HG03103 (cell line): Measurements from ENCODE around the gene ANKDD1B.
A peak's percentile ranks its signal among the peaks of the same experiment; 100 is the strongest.

Experiments
- ATAC-seq: cut with Tn5 transposase; IDR thresholded peaks from one replicate; pipeline ENCODE4 v1.9.1; 2021; ENCODE audit warnings: low read depth; ENCODE audit not compliant: unreplicated experiment

Gene ANKDD1B

DNA sequence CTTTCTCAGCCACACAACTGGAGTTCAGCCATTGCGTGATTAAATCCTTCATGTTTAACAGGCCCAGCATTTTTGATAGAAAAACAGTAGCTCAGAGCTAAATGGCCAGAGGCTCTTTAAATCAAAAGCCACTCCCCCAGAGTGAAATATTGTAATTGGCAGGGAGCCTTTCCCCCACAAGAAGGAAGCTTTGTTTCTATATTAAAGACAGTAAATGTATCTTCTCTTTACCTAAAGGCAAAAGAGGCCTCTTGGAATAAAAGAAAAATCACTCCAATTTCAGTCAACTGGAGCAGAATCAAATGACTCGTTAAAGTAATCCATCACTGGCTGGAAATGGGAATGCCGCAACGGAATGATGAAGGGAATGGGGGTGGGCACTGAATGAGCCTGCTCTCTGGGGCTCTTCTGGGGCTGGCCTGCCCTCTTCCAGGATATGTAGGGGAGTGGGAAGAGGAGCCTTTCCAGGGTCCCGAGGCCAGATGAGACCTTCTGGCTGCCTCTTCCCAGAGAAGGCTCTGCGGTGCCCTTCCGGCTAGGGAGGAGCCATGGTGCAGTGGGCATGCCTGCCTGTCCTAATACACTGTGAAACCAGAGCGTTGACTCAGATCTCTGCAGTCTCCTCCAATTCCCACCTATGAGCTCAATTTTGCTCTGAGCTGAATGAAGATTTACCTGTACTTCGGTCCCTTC is 45.2 kb downstream of the ANKDD1B start:
- no peak for ATAC-seq

DNA sequence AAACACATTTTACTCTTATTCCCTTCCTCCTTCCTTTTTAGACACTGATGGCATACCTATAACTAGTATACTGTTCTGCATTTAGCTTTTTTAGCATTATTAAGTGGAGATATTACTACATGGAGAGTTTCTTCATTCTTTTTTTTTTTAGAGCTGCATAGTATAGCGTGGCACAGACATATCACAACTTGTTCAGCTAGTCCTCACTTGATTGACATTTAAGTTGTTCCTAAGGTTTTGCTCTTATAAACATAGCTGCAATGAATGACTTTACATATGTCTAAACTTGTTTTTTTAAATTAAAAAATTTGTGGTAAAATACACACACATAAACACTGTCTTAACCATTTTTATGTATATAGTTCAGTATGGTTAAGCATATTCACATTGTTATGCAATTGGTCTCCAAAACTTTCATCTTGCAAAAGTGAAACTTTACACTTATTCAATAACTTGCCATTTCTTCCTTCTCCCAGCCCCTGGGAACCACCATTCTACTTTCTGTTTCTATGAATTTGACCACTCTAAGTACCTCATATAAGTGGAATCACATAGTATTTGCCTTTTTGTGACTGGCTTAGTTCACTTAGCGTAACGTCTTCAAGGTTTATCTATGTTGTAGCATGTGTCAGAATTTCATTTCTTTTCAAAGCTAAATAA is 48.7 kb downstream of the ANKDD1B start:
- no peak for ATAC-seq

DNA sequence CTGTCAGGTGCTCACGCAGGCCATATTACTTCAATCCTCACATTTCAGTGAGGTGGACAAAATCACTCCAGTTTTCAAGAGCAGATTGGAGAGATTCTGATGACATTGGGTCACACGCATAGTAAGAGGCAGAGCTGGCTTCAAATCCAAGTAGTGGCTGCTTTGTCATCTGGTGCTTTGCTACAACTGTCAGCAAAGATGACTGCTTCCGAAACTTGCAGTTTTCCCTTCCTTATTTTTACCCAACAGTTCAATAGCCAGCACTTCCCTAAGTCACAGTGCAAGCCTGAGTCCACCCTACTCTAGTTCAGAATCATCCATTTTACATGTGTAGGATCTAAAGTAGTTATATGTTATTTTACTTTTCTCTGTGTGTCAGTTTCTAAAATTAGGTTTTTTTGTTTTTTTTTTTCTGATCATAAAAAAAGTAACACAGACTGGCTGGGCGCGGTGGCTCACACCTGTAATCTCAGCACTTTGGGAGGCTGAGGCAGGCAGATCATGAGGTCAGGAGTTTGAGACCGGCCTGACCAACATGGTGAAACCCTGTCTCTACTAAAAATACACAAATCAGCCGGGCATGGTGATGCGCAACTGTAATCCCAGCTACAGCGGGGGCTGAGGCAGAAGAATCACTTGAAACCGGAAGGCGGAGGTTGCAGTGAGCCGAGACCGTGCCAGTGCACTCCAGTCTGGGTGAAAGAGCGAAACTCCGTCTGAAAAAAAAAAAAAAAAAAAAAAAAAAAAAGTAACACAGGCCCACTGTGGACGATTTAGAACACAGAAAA is 49.6 kb downstream of the ANKDD1B start:
- peak; percentile 61 for ATAC-seq

DNA sequence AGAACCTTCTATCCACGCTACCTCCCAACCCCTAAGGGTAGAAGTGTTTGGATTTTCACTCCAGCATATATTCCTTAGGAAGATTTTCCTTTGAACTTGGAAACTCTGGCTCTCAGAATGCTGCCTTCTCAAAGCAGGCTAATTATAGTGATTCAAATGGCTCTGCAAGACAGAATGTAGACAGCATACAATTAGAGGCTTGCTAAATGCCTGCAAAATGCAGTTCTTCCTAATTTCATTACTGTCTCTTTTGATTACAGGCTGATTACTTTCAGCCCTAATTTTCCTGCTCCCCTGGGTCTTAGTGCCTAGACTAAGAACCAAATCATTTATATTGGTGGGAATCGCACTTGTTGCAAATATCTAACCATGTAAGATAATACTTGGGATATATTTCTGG is 50.8 kb downstream of the ANKDD1B start:
- ATAC-seq, result no peak

DNA sequence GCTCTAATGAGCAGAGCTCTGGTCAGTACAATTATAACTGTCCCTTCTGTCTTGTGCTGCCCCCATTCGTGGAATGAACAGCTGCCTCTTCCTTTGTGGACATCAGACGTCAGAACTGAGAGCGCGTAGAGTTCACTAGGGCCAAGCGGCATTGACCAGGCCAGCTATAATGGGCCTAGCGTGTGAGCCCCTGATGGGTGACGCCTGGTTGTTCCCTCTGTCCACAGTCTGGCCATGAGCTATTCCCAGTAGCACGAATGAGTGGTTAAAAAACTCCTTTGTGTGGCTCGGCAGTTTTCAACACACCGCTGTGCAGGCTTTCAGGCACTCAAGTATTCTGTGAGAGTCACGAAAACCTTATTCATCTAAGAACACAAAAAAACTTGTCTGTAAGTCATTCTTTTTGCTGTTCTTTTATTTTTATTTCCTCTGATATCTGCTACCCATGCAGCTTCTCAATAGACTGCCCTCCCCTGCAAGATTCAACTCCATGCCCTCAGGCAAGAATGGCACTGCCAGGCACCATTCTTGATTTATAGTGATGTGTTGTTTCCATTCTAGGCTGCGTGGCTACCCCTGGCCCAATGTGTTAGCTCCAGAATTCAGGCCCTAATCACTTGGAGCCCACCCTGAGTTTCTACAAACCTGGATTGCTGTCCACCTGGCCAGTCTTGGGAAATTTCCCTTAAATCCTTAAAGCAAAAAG is 52.5 kb downstream of the ANKDD1B start:
- ATAC-seq, result no peak

DNA sequence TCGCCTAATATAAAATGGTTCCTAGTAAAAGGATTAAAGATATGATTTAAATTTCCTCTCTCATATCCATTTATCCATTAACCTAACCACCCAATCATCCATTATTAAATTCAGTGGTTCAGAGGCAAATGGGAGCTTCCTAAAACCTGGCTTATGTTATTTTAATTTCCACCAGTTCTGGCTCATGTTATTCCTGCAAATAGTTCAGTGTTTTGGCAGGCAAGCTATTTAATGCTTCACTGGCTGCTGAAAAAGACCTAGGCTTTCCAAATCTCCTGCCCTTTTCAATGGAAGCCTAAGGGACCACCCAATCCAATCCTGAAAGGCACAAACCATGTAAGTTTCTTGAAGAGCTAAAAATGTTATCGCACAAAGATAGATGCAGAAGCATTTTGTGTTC is 53.7 kb downstream of the ANKDD1B start:
- no peak for ATAC-seq

DNA sequence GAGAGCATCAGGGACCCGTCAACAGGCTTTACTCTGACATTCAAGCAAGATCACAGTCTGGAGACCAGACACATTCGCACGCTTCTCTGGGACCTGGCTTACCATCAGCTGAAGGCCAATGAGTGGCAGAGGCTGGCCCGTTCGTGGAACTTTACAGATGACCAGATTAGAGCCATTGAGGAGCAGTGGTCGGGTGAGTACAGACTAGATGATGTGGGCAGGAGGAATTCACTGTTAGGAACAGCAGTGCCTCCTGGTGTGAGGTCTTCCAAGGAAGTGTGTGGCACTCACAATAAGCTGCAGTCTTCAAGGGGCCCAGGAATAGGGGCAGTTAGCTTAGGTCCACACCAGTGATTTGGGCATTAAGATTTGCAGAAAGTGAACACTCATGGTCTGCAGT is 55.5 kb downstream of the ANKDD1B start:
- ATAC-seq, result no peak

DNA sequence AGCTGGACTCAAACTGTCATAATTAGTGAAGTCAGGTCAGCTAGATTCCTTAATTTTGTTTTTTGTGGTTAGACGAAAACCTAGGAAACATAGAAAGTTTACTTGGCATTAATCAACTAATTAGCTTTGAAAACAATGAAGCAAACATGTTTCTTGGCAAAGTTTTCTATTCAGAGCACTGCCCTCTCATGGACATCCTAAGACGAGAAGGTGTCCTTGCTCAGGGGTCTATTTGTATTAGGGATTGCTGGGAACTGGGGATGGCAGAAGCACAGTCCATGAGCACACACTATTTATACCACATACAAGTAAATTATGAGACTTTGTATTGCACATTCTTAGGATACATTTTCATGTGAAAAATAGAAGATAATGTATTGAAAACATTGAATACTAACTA is 56.3 kb downstream of the ANKDD1B start:
- no peak for ATAC-seq

DNA sequence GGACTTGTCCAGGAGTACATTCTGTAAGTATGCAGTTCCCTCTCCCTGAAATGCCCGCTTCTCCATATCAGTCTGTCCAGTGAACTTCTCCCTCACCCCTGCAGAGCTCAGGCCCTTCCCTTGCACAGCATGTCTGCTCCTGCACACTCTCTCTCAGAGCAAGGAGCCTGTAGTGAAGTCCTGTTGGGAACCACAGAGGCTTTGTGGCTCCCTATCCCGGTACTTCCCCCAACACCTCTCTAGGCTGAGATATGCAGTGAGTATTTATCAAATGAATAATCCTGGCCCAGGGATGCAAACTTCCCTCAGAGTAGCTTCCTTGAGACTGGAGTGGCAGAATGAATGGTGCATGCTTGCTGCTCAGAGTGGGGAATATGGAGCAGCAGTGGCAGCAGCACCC is 57.2 kb downstream of the ANKDD1B start:
- peak; percentile 5 for ATAC-seq

DNA sequence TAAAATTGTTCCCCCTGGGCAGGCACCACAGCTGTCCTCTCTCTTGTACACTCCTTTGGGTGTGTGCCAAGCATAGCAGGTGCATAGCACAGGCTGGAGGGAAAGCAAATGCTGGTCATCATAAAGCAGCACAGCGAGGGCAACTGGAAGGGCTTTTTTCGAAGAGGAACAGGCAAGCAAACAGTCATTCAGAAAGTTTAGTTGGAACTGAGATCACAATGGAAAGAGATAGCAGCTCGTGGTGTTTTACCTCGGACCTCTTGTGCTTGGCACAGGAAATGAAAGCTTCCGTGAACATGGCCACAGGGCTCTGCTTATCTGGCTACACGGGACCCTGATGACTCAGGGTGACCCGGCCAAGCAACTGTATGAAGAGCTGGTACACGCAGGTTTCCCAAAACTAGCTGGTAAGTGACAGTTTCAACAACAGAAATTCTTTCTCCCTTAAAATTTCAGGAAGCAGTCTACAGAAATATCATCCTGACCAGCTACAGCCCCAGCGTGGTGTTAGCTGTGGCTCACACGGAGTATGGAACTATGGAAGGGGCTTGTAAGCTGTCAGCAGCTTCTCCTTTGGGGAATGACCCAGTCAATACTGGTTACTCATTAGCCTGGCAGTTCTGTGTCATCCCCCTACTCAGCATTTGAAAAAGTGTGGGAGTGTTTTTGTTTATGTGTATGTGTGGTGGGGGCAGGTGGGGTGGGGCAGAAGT is 57.9 kb downstream of the ANKDD1B start:
- peak; percentile 93 for ATAC-seq

DNA sequence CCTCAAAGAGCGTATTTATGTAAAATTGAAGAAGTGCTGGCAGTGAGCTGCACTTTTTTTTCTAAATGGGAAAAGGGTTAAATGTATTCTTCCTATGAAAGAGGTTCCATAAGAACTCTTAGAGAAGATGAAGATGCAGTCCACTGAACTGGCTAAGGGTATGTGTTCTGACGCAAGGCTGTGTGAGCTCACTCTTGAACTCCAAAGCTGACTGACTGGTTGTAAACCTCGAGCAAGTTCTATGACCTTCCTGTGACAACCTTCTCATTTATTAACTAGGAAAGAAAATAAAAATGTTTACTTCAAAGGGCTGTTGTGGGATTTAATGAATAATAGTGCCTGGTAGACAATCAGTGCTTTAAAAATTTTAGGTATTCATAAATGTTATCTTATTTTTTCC is 59.3 kb downstream of the ANKDD1B start:
- no peak for ATAC-seq

DNA sequence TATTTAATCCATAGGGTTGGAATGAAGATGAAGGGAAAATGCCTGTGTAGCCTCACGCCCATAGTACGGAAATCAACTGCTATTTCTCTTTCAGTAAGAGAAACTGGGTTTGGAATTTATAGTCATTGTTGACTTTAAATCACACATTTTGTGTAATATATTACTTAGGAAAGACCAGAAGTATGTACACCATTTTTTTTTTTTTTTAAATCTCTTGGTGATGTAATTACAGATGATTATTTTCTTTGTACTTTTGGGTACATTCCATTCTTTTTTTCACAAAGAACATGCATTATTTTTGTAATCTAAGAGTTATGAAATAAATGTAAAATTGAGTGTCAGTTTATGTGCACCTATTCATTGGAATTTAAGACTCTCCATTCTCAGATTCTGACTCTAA is 60.3 kb downstream of the ANKDD1B start:
- ATAC-seq, result no peak

DNA sequence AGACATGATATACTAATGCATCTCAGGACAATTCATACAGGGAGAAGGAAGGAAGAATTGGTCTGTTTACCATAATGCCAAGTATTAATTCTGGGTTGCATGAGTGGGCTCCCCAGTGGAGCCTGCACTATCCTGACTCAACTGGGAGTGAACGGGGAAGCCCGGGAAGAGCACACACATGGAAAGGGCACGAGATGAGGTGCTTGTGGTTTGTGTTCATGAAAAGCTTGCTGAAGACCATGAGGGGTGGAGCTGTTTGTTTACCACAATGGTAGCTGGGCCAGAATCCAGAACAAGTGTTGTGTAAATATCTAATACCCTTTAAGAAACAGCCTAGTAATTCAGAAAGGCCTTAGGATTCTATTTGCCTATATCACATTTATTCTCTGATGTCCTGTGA is 61.4 kb downstream of the ANKDD1B start:
- ATAC-seq, result no peak

DNA sequence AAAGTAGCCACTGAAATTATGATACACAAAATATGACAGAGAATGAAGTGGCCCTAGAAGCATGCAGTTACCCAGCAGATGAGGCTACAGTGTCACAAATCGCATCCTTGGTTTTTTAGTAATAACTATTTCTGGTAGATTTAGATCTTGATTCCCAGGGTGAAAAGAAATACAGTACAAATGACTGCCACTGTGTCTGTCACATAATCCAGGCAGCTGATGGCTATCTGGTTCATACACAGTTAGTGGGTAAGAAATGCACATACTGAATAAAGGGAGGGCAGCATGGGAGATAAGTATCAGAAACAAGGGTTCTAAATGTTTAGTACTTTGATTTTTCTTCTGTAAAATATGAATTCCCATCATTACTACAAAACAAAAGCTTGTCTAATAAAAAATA is 64.5 kb downstream of the ANKDD1B start:
- ATAC-seq, result no peak

DNA sequence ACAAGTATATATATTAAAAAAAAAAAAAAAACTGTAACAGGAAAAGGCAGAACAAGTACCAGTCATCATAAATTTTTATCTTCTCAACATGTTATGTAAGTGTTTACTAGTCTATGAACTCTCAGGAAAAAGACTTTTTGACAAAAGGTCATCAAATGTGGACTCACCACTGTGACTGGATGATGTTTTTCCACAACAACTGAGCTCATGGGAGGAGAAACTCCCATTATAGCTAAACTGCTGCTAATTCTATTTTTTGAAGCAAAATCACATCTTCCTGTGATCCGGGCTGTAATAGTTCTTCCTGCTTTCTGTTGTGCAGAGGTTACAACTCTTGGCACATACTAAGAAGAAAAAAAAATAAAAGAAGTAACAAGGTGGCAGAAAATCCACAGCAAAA is 66.4 kb downstream of the ANKDD1B start:
- ATAC-seq, result no peak

DNA sequence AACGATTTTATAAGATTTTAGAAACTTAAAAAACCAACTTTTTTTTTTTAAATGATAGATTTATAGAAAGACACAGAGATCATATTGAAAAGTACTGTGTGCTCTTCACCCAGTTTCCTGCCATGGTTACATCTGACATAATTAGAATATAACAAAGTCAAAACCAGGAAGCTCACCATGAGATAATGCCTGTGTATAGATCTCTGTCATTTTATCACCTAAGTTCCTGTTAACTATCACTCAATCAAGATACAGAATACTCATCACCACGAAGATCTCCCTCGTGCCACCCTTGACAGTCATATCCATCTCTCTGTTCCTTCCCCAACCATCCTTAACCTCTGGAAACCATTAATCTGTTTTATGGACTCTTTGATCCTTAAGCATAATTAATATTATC is 66.9 kb downstream of the ANKDD1B start:
- ATAC-seq, result no peak

DNA sequence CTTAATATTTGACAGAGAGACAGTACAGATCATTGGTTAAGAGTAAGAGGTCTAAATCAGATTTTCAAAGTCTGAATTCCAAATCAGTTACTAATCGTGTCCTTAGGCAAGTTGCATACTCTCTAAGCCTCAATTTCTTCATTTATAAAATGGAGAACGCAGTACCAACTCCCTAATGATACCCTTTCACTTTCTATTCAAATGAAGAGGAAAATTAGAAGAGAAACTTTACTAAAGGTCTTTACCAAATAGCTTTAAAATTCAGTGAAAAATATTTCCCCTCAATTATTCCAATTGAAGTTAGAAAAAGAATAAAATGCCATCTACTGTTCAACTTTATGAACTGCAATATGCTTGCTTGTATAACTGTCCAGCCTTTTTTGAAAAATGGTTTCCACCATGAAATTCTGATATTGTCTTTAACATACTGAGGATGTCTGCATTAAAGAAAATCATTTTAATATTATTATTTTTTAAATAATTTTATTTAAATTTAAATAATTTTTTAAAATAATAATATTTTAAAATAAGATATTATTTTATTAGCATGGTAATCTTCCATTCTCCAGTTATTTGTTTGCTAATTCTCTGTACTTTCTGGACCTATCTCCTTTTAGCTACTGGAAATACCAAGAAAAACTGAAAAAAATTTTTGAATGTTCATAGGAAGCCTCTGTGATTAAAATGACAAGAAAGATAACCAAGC is 70.0 kb downstream of the ANKDD1B start:
- ATAC-seq, result no peak

DNA sequence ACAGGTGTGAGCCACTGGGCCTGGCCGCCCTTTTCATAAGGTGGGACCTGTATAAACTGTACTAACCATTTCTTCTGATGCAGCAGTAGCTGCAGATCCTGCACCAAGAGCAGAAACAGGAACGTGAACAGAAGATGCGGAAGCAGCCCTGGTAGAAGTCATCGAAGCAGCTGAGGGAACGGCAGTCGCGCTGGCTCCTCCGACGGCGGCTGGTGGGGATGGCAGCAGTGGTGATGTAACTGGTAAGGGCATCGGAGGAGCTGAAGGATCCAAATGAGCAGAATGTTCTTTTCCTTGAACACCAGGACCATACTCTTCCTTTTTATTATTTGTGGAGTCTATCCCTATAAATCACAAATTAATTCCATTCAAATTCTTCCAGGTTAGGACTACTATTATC is 73.9 kb downstream of the ANKDD1B start:
- no peak for ATAC-seq

DNA sequence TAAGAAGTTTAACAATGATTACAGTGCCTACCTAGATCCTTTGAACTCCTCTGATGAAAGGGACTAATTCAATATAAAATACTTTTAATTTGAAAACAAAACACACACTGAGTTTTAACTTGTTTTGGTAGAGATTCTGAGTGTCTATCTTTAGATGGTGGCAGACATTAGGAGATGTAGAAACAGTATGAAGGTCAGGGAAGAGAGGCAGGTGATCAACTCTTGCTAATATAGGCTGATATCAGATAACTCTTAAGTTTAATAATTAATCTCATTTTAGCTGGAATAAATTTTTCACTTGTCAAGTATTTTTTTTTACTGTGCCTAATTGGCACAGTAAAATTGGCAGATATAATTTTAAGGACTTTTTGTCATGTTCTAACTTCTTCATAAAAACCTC is 75.2 kb downstream of the ANKDD1B start:
- no peak for ATAC-seq

DNA sequence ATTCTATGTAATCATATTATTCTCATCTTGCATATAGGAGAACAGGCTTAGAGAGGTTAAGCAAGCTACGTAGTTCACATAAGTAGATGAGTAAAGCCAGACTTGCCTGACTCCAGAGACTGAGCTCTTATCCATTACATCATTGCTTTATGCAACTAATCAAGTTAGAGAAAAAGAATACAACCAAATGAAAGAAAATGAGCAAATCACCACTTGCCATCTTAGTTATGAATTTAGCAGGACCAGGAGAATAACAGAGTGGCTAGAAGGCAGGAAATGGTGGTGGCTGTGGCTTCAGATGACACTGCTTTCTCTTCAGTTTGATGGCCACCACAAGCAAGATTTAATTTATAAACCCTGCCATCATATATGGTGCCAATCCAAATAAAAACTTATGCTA is 79.4 kb downstream of the ANKDD1B start:
- no peak for ATAC-seq
